RWPE1 (cell line): ENCODE measurements around the gene SYNE2.

Experiments
- CTCF ChIA-PET: fragments of 350-600 bp; sonication (Branson Sonifier 250); formaldehyde crosslinking; extraction: SDS; loops from one replicate; lab custom pipeline; 2021; lab: Yijun Ruan, JAX
- POLR2A ChIA-PET: fragments of 400-600 bp; formaldehyde crosslinking; extraction: SDS; loops from one replicate; lab custom pipeline; 2020; ENCODE audit warnings: antibody characterized with exemption; ENCODE audit not compliant: low non-redundant PET; lab: Yijun Ruan, JAX
- DNase-seq: peaks from one replicate; pipeline ENCODE4 v3.0.0; 2012; ENCODE audit warnings: low spot score
- H3K27ac ChIP-seq: fragments of 450-650 bp; 2 replicates; pipeline ENCODE4 v1.5.1; 2017
- CTCF ChIP-seq: fragments of 450-650 bp; conservative IDR thresholded peaks from 2 replicates; pipeline ENCODE4 v1.5.1; 2017; ENCODE audit warnings: low read depth, mild to moderate bottlenecking

The SYNE2 gene

DNA sequence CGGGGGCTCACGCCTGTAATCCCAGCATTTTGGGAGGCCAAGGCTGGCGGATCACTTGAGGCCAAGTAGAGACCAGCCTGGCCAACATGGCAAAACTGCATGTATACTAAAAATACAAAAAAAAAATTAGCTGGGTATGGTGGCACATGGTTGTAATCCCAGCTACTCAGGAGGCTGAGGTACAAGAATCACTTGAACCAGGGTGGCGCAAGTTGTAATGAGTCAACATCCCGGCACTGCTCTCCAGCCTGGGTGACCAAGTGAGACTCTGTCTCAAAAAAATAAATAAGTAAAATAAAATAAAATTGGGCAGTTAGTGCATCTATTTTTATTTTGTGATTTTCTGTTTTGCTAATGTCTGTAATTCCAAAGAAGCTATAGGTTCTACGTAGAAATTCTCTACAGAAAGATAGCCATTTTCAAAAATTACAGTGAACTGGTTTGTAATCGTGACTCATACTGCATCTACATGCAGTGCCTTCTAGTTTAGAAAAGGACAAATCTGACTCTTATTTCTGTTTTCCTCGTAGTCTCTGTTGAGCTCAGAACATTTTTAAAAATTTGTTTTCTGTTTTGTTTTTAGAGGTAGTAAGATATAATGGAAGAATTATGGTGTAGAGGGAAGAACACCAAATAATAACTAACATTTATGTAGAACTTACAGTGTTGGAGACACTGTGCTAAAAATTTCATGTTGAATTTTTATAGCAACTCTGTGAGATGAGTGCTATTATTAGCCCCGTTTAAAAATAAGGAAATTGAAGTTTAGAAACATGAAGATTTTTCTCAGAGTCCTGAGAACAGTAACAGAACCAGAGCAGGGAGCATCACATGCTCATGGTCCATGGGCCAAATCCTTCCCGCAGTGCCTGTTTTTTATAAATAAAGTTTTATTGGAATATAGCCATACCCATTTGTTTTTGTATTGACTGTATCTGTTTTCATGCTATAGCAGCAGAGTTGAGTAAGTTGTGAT is 201.2 kb downstream of the SYNE2 start:
- no peak for TF ChIP-seq CTCF
- peak; percentile 18 for DNase-seq
- H3K27ac ChIP-seq = peak overlapping the region; percentile 38; the same call in 1 of the 2 replicates
- CTCF ChIA-PET = no interaction called here
- POLR2A ChIA-PET = no interaction called here

DNA sequence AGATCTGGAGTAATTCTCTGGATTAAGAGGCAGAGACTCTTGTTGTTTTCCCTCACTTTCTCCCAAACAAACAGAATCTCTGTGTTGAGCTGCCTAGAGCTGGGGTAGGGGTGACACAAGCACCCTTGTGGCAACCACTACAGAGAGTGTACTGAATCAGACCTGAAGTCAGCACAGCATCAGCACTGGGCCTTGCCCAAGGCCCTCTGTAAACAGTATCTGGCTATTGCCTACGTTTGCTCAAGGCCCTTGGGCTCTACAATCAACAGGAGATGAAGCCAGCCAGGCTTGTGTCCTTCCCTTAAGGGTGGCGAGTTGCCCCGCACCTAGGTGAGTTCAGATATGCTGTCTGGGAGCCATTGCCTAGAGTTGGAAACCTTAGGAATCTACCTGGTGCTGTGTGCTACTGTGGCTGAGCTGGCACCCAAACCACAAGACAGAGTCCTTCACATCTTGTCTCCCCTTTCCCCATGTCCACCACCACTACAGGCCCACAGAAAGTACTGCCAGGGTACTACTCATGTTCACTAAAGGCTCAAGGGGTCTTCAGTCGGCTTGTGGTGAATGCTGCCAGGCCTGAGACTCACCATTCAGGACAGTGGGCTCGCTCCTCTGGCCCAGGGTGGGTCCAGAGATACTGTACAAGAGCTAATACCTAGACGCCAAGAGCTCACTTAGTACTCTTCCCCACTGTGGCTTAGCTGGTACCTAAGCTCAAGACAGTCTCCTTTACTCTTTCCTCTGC is 206.8 kb downstream of the SYNE2 start:
- no peak for DNase-seq
- ChIA-PET POLR2A (no interaction called here), CTCF (interaction anchor here (0.6 to 1.3 kb wide), 3 partner anchors 10 to 89 kb away, joined by 3 to 7 read pairs (median 4); no protein-coding TSS in a partner anchor)
- TF ChIP-seq CTCF = no peak
- peak overlapping the region; percentile 83 for H3K27ac ChIP-seq

DNA sequence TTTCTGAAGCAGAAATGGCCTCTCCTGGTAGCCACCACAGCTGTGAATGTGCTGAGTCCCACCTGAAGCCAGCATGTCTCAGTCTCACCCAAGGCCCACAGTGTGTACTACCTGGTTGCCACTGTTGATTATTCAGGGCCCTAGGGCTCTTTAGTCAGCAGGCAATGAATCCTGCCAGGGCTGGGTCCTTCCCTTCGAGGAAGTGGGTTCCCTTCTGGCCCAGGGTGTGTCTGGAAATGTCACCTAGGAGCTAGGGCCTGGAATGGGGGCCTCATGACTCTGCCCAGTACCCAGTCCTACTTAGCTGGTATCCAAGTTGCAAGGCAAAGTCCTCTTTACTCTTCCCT is 207.4 kb downstream of the SYNE2 start:
- H3K27ac ChIP-seq = peak overlapping the region; percentile 83
- ChIA-PET CTCF (interaction anchor here (0.6 to 1.3 kb wide), 3 partner anchors 10 to 89 kb away, joined by 3 to 7 read pairs (median 4); no protein-coding TSS in a partner anchor), POLR2A (no interaction called here)
- TF ChIP-seq CTCF = no peak
- DNase-seq = peak; percentile 21

DNA sequence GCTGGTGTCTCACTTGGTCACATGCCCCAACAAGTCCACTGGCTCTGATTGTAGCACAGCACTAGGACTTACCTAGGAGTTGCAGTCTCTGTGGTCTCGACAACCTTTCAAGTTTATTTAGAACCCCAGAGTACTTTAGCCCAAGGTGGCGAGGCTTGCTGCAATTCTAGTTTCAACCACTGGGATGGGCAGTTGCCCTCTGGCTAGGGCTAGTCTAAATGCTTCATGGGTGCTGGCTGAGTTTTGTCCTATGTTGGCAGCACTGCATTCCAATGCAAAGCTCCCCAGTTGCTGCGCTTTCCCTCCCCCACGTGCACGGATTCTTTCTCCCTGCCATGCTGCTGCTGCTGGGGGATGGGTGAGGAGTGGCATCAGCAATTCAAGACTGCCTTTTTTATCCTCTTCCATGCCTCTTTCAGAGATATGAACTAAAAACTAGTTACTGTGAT is 207.9 kb downstream of the SYNE2 start:
- ChIA-PET POLR2A (no interaction called here), CTCF (interaction anchor here (0.6 to 1.3 kb wide), 4 partner anchors 9 to 124 kb away, joined by 3 to 7 read pairs (median 3); no protein-coding TSS in a partner anchor)
- peak; percentile 69 for DNase-seq
- H3K27ac ChIP-seq = peak overlapping the region; percentile 83
- no peak; the same call in 1 of the 2 replicates for TF ChIP-seq CTCF

DNA sequence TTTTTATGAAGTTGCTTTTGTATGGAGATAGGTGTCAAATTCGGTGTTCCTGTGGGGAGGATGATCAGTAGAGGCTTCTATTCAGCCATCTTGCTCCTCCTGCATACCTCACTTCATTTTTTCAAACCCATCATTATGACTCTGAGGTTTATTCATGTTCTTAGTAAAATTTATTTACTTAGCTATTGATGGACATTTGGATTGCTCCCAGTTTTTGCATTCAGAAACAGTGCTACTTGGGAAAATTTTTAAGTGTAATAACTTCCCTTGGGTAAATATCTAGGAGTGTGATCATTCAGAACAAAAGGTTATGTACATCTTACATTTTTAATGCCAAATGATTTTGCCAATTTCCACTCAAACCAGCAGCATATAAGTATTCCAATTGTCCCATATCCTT is 208.3 kb downstream of the SYNE2 start:
- no peak for TF ChIP-seq CTCF
- H3K27ac ChIP-seq = peak overlapping the region; percentile 83
- POLR2A ChIA-PET = no interaction called here
- no peak for DNase-seq
- CTCF ChIA-PET = interaction anchor here (0.6 to 1.3 kb wide), 4 partner anchors 9 to 123 kb away, joined by 3 to 7 read pairs (median 3); no protein-coding TSS in a partner anchor

DNA sequence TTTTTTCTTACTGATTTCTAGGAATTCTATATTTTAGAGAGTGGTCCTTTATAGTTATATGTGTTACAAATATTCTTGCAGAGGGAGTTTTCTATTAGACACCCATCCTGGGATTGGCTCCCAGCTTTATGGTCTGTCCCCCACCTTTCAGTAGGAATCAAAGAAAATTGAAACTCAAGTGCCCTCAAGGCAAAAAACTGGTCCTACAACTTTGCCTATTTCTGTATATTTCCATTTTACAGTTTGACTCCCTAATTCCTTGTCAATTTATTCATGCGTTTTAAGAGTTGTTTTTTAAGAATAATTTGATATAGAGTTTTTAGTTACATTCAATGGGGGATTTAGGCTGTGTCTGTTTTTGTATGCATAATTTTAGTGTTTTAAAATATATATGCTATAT is 208.9 kb downstream of the SYNE2 start:
- CTCF ChIA-PET = interaction anchor here (0.6 kb wide), 1 partner anchor 116 kb away, joined by 3 read pairs; no protein-coding TSS in a partner anchor
- POLR2A ChIA-PET = no interaction called here
- no peak for DNase-seq
- H3K27ac ChIP-seq = no peak overlapping the region
- TF ChIP-seq CTCF = no peak
